OCI-M2 (cell line): ENCODE measurements around the gene SCN4A.
"Not testable (repeated sequence)": the region's sequence is repeated elsewhere in the genome, so short reads cannot be mapped to it uniquely, and the experiment has no call there.

Experiments used
- DNase-seq: peaks from one replicate; lab custom pipeline; 2025; ENCODE audit not compliant: unreplicated experiment; lab: John Stamatoyannopoulos, UW

SCN4A gene

DNA sequence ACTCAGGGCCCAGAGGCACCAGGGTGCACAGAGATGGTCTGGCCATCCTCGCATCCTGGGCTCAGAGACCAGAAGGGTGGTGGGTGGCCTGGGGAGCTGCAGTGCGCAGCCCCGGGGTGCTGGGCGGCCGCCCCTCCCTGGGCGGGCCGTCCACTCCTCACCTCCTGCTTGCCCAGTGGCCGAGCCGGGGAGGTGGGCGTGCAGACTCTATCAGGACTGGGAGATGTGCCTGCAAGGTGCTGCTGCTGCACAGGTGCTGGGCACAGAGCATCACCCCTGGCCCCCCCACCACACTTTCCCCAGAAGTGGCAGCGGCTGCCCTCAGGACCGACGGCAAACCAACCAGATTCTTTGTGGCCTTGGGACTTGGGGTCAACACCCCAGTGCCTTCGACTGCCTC, at the start of gene SCN4A:
Gene SCN4A, minus strand, starts transcription at position 123 of the 400 bp plus-strand sequence. Its CDS starts 77 bp downstream, at position 46.
- DNase-seq, result no peak

DNA sequence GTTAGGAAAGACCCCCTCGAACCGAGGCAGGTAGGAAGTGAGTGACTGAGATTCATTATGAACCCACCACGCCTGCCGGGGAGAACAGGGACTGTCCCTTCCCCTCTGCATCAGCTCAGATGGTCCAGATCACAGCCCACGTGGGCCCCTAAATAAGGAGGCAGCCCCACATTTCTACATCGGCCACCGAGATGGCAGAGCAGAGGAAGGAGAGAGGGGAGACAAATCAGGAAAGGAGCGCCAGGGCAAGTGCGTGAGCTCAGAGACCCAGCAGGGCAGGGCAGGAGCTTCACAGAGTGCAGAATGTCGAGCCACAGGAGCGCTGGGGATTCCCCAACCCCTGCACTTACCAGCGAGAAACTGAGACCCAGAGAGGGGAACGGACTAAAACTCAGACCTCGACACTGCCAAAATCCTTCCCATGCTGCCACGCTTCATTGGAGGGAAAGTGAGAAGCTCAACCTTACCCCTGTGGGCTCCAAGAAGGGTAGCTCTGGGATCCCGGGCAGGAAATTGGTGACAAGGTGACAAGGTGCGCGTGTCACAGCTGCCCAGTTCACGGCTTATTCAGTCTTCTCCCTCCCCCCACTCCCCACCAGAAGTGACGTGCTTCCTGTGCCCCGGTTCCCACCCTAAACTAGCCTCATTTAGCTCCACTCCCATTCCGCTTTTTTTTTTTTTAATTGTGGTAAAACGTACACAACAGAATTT, 47.5 kb upstream of the SCN4A start, which contains the start of gene ICAM2:
Gene ICAM2, minus strand, starts transcription at position 578 of the 711 bp plus-strand sequence. CDS start 13,942 bp downstream, outside the sequence.
- no peak for DNase-seq

GRCh38 chr17:64019551-64019961, 46.8 kb upstream of the SCN4A start:
- DNase-seq, result not testable (repeated sequence)

GRCh38 chr17:64017381-64017980, 44.8 kb upstream of the SCN4A start:
- DNase-seq, result no peak

- DNase-seq, result no peak
Observed at GRCh38 chr17:64016974-64017373, 44.3 kb upstream of the SCN4A start.

DNA sequence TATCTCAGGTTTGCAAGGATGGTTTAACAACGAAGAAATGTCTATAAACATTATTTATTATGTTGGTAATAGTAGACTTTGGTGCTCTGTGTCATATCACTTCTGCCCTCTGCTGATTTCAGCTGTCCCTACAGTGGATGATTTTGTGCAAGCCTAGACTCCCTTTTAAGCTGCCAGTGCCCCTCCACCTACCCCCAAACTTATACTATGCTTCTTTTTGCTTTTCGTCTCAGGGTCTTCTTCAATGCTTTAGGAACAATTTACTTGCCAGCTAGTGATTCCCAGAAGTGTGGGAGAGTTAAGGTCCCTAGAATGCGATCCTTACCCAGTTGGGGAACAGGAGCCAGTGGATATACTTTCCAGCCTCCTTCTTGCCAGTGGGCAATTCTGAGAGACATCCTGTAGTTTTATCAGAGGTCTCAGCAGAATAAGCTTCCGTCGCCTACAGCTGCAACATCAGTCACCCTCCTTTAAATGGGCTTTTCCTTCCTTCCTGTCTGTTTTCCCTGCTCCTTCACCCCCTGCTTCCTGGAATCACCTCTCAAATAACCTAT, 43.6 kb upstream of the SCN4A start:
- DNase-seq, result no peak

- no peak for DNase-seq
Observed at GRCh38 chr17:64015447-64015846, 42.7 kb upstream of the SCN4A start.

GRCh38 chr17:64009571-64010402, 37.1 kb upstream of the SCN4A start:
- no peak for DNase-seq

- no peak for DNase-seq
Observed at GRCh38 chr17:64008830-64009229, 36.1 kb upstream of the SCN4A start.

DNA sequence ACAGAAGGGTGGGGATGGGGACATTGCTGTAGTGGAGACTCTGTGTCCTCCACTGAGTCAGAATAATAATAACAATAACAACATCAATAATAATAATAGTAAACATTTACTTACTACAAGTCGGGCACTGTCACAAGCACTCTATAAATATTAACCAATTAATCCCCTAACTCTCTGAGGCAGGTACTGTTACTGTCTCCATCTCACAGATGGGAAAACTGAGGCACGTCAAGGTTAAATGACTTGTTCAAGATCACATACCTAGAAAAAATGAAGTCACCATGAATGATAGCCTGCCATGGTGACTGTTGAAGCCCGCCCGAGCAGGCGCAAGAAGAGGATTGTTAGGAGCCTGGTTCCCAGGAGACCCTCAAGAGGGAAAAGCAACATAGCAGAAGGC, 35.6 kb upstream of the SCN4A start:
- no peak for DNase-seq

DNA sequence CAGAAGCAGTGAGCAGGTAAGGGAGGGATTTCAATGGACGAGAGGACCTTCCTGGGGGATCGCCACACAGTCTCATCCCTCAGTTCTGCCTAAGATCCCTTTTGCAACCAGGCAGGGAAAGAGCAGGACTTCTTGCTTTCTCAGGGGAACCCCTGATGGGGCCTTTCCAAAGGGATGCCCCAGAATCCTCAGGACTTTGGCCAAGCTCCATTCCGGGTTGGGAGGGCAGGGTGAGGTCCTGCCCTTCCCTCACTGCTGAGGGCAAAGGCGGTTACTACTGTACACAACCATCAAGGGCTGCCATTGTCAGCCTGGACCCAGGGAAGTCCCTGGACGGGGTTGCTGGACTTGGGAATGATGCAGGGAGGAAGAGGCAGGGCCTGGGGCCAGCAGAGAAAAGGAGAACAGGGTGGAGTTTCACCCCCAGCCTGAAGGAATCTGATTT, 35.1 kb upstream of the SCN4A start:
- no peak for DNase-seq

GRCh38 chr17:64007089-64007837, 34.5 kb upstream of the SCN4A start:
- DNase-seq, result not testable (repeated sequence)

DNA sequence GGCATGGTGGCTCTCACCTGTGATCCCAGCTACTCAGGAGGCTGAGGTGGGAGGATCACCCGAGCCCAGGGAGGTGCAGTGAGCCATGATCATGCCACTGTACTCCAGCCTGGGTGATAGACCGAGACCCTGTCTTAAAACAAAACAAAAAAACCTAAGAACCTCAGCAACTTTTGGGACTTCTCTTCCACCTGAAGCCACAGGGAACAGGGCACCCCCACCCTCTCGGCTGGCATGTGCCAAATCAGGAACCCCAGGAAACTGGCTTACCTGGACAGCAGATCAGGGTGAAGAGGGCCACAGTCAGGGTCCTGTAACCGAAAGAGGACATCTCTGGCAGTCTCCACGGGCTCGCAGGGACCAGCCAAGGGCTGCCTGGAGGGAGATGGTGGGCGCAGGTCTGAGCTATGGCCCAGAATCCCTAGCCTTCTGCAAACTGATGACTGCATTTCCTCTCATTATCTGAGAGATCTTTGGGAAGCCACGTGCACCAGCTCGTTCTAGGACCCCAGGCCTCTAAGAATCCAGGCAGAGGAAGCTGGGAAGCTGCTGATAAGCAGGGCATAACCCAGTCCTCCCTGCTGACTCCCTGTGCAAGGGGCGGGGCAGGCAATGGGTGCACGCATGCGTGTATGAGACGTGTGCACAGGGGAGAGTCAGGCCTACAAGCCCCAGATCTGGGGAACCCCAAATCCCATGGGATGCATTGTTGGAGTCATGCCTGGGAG, 33.8 kb upstream of the SCN4A start:
- no peak for DNase-seq

DNA sequence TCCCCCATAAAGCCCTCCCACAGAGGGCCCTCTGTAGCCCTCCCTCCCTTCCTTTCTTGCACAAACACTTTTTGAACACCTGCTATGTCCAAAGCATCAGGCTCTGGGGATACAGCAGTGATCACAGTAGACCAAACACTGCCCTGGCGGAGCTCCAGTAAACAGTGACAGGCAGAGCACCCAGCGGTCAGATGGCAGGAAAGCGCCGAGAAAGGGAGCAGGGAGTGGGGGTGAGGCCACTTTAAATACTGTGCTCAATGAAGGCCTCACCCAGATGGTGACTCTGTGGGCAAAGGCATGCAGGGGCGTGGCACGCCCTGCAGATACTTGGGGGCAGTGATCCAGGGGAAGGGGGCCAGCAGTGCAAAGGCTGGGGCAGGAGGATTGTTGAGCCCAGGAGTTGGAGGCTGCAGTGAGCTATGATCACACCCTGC, 33.0 kb upstream of the SCN4A start:
- DNase-seq, result no peak

GRCh38 chr17:64004903-64005733, 32.4 kb upstream of the SCN4A start:
- DNase-seq, result no peak

- DNase-seq, result no peak
Observed at GRCh38 chr17:64004218-64004770, 31.6 kb upstream of the SCN4A start.

DNA sequence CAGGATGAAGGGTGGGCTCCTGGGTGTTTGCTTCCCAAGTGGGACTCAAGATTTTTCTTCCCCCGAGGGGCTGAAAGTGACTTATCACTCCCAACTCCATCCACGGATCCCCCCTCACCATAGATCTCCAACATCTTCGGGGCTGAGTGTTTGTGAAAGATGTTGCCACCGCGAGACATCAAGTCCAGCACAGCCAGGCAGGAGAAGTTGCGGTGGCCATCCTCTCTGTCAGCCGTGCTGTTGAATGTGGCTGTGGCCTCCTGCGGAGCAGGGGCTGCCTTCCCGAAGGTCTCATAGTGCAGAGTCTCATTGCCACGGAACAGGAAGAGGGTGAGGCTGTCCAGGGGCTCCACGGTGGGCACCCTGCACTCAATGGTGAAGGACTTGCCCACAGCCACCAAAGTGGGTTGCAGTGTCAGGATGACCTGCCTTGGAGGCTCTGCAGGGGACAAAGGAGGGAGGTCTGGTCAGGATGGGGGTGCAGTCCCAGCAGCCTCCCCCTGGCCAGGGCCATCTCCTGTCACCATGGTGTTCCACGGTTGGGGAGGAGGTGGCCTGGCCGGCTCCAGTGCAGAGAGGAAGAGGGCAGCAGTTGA, 30.9 kb upstream of the SCN4A start:
- DNase-seq, result no peak
